Endothelial cell of umbilical vein (primary cell): Measurements from ENCODE around the gene LENG8. TPM values are rescaled to one million over a fixed set of nuclear protein-coding genes. Genes with fewer than 3 reads are reported as not detected.

Experiments
- BruUV-seq: library from RNA; stranded (reverse); fragments of 400-500 nt; replicated peaks from 2 replicates; lab custom pipeline; 2021; lab: Mats Ljungman, UMichigan
- CTCF ChIA-PET: fragments of 300-600, 350-600 bp; sonication (Branson Sonifier 250); formaldehyde crosslinking; loops from one replicate; lab custom pipeline; 2021; ENCODE audit warnings: antibody characterized with exemption, inconsistent platforms; lab: Charles Lee
- POLR2A ChIA-PET: fragments of 300-600, 350-600 bp; sonication (Branson Sonifier 250); formaldehyde crosslinking; loops from one replicate; lab custom pipeline; 2021; ENCODE audit warnings: antibody characterized with exemption, inconsistent platforms; lab: Charles Lee
- DNase-seq: peaks from one replicate; pipeline ENCODE4 v3.0.0-alpha.2; 2011; ENCODE audit warnings: low read depth, low spot score
- FAIRE-seq: peaks from 2 replicates; lab custom pipeline; 2011; peaks lifted over from hg19 to GRCh38; lab: Jason Lieb, UNC
- H2AFZ ChIP-seq: 2 replicates; pipeline ENCODE4 v1.6.0; 2012; ENCODE audit warnings: low read depth, low read length, control low read depth, inconsistent platforms
- H3K27ac ChIP-seq: 2 replicates; pipeline ENCODE4 v1.5.1; 2011; ENCODE audit warnings: low read depth, mild to moderate bottlenecking, control low read depth, low read length, moderate library complexity; ENCODE audit not compliant: insufficient read depth
- H3K27me3 ChIP-seq, 2 experiments: 2 replicates each; pipeline versions ENCODE4 v1.6.0 to v1.6.1; 2011; ENCODE audit warnings: low read length in 2 of 2, mixed read lengths in 1 of 2; ENCODE audit not compliant: control insufficient read depth in 2 of 2, insufficient read depth in 2 of 2
- H3K36me3 ChIP-seq, 2 experiments: 2 replicates in 1 of 2; 3 replicates in 1 of 2; pipeline ENCODE4 v1.5.1; 2011; ENCODE audit warnings: low read length in 2 of 2, mild to moderate bottlenecking in 1 of 2, moderate library complexity in 1 of 2; ENCODE audit not compliant: control insufficient read depth in 2 of 2, insufficient read depth in 2 of 2; ENCODE audit errors: extremely low read depth in 1 of 2
- H3K4me1 ChIP-seq: 3 replicates; pipeline ENCODE4 v1.5.1; 2011; ENCODE audit warnings: mild to moderate bottlenecking, low read length; ENCODE audit not compliant: control insufficient read depth, insufficient read depth; ENCODE audit errors: extremely low read depth
- H3K4me2 ChIP-seq: 2 replicates; pipeline ENCODE4 v1.6.1; 2011; ENCODE audit warnings: low read length, control low read depth, mixed read lengths; ENCODE audit not compliant: insufficient read depth
- H3K4me3 ChIP-seq, 3 experiments: fragments of 200-600 bp in 1 of 3; sonication (generic), shearing (Covaris generic) in 1 of 3; replicated peaks in 1 of 3; 2 replicates each; pipeline ENCODE4 v1.5.1; 2011 to 2016; ENCODE audit warnings: control low read depth in 3 of 3, low read length in 3 of 3, mild to moderate bottlenecking in 2 of 3, inconsistent platforms in 1 of 3, low read depth in 1 of 3, moderate library complexity in 1 of 3; ENCODE audit not compliant: insufficient read depth in 1 of 3
- H3K79me2 ChIP-seq: 2 replicates; pipeline ENCODE4 v1.6.0; 2012; ENCODE audit warnings: low read length, inconsistent platforms; ENCODE audit not compliant: control insufficient read depth, insufficient read depth
- H3K9ac ChIP-seq: replicated peaks from 2 replicates; pipeline ENCODE3; 2011; ENCODE audit warnings: low read length, control low read depth; ENCODE audit not compliant: insufficient read depth; ENCODE audit errors: extremely low read depth
- H3K9me1 ChIP-seq: replicated peaks from 3 replicates; pipeline ENCODE4 v1.6.0; 2011; ENCODE audit warnings: mild to moderate bottlenecking, low read length; ENCODE audit not compliant: control insufficient read depth, insufficient read depth; ENCODE audit errors: extremely low read depth
- H3K9me3 ChIP-seq: replicated peaks from 2 replicates; pipeline ENCODE4 v1.5.1; 2012; ENCODE audit warnings: low read length, inconsistent platforms; ENCODE audit not compliant: control insufficient read depth, insufficient read depth
- H4K20me1 ChIP-seq: replicated peaks from 2 replicates; pipeline ENCODE3; 2011; ENCODE audit warnings: mild to moderate bottlenecking, low read length; ENCODE audit not compliant: control insufficient read depth, insufficient read depth; ENCODE audit errors: extremely low read depth
- EZH2 ChIP-seq: IDR thresholded peaks from 2 replicates; pipeline ENCODE4 v1.6.1; 2012; ENCODE audit warnings: borderline replicate concordance, low read depth, mild to moderate bottlenecking, moderate library complexity, low read length, inconsistent platforms; ENCODE audit not compliant: severe bottlenecking
- FOS ChIP-seq: IDR thresholded peaks from 2 replicates; pipeline ENCODE4 v1.6.1; 2011; ENCODE audit warnings: mild to moderate bottlenecking, low read length, moderate library complexity, borderline replicate concordance; ENCODE audit not compliant: insufficient read depth
- GATA2 ChIP-seq: IDR thresholded peaks from 2 replicates; pipeline ENCODE4 v1.7.0; 2011; ENCODE audit warnings: low read depth, mild to moderate bottlenecking, moderate library complexity, mixed read lengths, low read length; ENCODE audit not compliant: insufficient read length, insufficient read depth
- JUN ChIP-seq: IDR thresholded peaks from 2 replicates; pipeline ENCODE4 v1.6.1; 2011; ENCODE audit warnings: borderline replicate concordance, low read depth; ENCODE audit not compliant: insufficient read length, insufficient read depth
- MYC ChIP-seq: IDR thresholded peaks from one replicate; pipeline ENCODE4 v1.6.1; 2011; ENCODE audit warnings: mild to moderate bottlenecking, low read depth, low read length
- POLR2A ChIP-seq: IDR thresholded peaks from 2 replicates; pipeline ENCODE4 v1.6.1; 2012; ENCODE audit warnings: low read depth, mild to moderate bottlenecking, control low read depth, low read length
- POLR2AphosphoS5 ChIP-seq: IDR thresholded peaks from 2 replicates; pipeline ENCODE4 v1.6.1; 2012; ENCODE audit warnings: low read depth, mild to moderate bottlenecking, control low read depth, low read length, moderate library complexity; ENCODE audit not compliant: insufficient read depth
- dilution Hi-C: fragments of 300-500 bp; cut with MboI; formaldehyde crosslinking; loops from one replicate; pipeline ENCODE4 v1.15.0; 2019; ENCODE audit warnings: low sequenced_read_pairs; ENCODE audit not compliant: extremely low pct_ligation_motif_present
- intact Hi-C: fragments of 100-400 bp; cut with micrococcal nuclease; formaldehyde crosslinking; loops from one replicate; pipeline ENCODE4 v1.10.0; 2022
- polyA plus RNA-seq, 4 experiments: library from polyadenylated mRNA; depleted of rRNA in 3 of 4; stranded (reverse) in 3 of 4; unstranded in 1 of 4; fragments of >200 nt; gene quantifications; 2 replicates each; pipeline versions ENCODE4 v1.2.1 to v1.2.3, GENCODE V29; 2011 to 2012; ENCODE audit warnings: missing spikeins in 1 of 4
- total RNA-seq: library from RNA; stranded (reverse); gene quantifications from 2 replicates; pipeline ENCODE4 v1.2.3, GENCODE V29; 2021
- TF ChIP-seq, protein P1 (sequence below), 2 donors: IDR thresholded peaks; 1 replicate in 1 of 2; 2 replicates in 1 of 2; pipeline ENCODE4 v1.5.1; 2011; ENCODE audit warnings: low read length in 2 of 2, mild to moderate bottlenecking in 2 of 2, moderate library complexity in 2 of 2, control low read depth in 1 of 2, inconsistent platforms in 1 of 2, low read depth in 1 of 2; ENCODE audit not compliant: insufficient read depth in 1 of 2; ENCODE audit errors: extremely low read depth in 1 of 2
- TF ChIP-seq, protein P2 (sequence below): IDR thresholded peaks from 2 replicates; pipeline ENCODE4 v1.6.1; 2011; ENCODE audit not compliant: insufficient read depth, insufficient read length

LENG8 gene
- total and polyA plus RNA-seq, 2 donors (not counting 3 experiments of a cell fraction or from before 2014, with no cell fraction given): 130 to 218 TPM

DNA sequence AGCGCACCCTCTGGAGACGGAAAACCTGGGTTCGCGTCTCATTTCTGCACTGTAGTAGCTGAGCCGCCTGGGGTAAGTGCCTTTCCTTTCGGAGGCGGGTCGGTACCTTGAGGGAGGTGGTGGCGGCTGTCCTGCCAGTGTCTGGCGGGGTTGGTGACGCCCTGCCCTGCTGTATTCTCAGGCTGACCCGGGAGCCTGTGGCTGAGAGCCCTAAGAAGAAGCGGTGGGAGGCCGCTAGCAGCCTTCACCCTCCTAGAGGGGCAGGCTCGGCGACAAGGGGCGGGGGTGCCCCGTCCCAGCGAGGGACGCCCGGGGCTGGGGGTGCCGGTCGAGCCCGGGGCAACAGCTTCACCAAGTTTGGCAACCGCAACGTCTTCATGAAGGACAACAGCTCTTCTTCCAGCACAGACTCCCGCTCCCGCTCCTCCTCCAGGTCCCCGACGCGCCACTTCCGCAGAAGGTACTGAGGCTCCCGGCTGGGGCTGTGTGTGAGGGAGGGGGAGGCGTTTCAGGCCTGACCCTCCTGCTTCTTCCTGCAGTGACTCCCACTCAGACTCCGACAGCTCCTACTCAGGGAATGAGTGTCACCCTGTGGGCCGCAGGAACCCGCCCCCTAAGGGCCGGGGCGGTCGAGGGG is 6.9 kb downstream of the LENG8 start:
- H3K27me3 ChIP-seq: no peaks in the 10 kb centered on the region
- peaks cover 58 to 92% of the 10 kb centered on the region in 2 experiments for H3K36me3 ChIP-seq
- DNase-seq (no peak), FAIRE-seq (no peak)
- POLR2A ChIA-PET: no interaction called here
- H3K9me3 ChIP-seq: no peaks in the 10 kb centered on the region
- H3K27ac ChIP-seq: no peak overlapping the region
- peaks cover 8% of the 10 kb centered on the region for H3K4me1 ChIP-seq
- peaks cover 82% of the 10 kb centered on the region for H3K79me2 ChIP-seq
- TF ChIP-seq POLR2AphosphoS5 (no peak), MYC (no peak), POLR2A (no peak), JUN (no peak), FOS (no peak), EZH2 (no peak), GATA2 (no peak)
- TF ChIP-seq, protein P1, sequence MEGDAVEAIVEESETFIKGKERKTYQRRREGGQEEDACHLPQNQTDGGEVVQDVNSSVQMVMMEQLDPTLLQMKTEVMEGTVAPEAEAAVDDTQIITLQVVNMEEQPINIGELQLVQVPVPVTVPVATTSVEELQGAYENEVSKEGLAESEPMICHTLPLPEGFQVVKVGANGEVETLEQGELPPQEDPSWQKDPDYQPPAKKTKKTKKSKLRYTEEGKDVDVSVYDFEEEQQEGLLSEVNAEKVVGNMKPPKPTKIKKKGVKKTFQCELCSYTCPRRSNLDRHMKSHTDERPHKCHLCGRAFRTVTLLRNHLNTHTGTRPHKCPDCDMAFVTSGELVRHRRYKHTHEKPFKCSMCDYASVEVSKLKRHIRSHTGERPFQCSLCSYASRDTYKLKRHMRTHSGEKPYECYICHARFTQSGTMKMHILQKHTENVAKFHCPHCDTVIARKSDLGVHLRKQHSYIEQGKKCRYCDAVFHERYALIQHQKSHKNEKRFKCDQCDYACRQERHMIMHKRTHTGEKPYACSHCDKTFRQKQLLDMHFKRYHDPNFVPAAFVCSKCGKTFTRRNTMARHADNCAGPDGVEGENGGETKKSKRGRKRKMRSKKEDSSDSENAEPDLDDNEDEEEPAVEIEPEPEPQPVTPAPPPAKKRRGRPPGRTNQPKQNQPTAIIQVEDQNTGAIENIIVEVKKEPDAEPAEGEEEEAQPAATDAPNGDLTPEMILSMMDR (IDR thresholded peaks at IDR 0.05; ENCODE audit: extremely low read depth in 1 of 2, insufficient read depth in 1 of 2, low read depth in 1 of 2, low read length in 2 of 2): no peak
- TF ChIP-seq, protein P2, sequence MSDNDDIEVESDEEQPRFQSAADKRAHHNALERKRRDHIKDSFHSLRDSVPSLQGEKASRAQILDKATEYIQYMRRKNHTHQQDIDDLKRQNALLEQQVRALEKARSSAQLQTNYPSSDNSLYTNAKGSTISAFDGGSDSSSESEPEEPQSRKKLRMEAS: no peak
- H2AFZ ChIP-seq: no peak overlapping the region
- intact Hi-C loops: loop anchor here (5.0 kb wide), 1 partner anchor 294 kb away; no protein-coding TSS in a partner anchor
- H3K4me3 ChIP-seq: no peak overlapping the region
- no peaks in the 10 kb centered on the region for H3K9me1 ChIP-seq
- H3K4me2 ChIP-seq: no peak overlapping the region
- CTCF ChIA-PET: no interaction called here
- dilution Hi-C loops: no loop called here
- BruUV-seq: no TSS peak
- H3K9ac ChIP-seq: no peak overlapping the region
- H4K20me1 ChIP-seq: peaks cover 6% of the 10 kb centered on the region
